Smooth muscle cell of the brain vasculature (primary cell): ENCODE results near the gene NTPCR.

ENCODE experiments used
- DNase-seq: peaks from one replicate; pipeline ENCODE4 v3.0.0-alpha.2; 2012; ENCODE audit warnings: low read depth, low spot score

NTPCR gene

DNA sequence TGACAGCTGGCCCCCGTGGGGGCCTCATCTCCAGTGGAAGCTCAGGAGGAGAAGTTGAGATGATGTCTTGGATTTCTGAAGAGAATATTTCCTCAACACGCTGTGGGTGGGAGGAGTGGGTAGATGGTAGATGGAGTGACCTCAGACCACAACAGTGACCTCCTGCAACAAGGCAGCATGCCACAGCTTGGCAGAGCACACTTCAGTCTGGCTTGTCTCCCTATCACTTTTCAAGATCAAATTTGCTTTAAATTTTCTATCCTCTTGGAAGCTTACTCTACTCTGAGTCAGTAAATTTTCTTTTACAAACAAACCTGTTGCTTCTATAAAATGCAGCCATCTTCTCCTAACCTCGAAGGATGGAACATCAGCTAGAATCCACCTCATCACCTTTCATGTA lies 59.7 kb downstream of the NTPCR start:
- no peak for DNase-seq

DNA sequence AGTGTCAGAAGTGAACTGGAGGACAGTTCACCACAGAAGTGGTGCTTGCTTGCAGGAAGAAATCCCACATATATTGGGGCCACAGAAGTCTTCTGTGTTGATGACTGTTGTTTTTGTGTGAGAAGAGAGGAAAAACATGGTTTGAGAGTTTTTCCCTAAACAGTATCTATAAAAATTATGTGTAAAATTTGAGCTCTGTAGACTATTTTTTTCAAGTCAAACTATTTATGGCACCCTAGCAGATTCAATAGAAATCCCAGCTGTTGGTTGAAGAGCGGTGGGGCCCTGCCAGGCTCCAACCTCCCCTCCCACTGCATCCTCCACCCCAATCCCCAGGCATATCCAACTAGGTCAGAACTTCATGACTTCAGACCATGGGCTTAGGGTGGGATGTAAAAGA lies 61.6 kb downstream of the NTPCR start:
- no peak for DNase-seq

DNA sequence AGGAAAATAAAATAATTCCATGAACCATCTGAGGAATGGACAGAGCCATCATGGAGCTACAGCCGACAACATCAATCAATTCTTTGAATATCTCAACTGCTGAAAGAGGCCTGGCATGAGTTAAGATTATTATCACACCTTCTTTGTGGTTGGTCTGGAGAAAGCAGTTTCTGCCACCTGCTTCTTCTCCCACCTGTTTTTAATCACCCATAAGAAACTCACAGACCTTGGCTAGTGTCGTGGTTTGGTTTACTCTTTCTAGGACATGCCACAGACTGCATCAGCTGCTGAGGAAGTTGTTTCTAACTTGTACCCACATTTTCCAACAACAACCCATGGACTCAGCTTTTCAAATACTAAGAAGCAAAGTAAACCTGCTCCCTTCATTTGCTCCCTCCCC lies 65.6 kb downstream of the NTPCR start:
- DNase-seq: no peak

DNA sequence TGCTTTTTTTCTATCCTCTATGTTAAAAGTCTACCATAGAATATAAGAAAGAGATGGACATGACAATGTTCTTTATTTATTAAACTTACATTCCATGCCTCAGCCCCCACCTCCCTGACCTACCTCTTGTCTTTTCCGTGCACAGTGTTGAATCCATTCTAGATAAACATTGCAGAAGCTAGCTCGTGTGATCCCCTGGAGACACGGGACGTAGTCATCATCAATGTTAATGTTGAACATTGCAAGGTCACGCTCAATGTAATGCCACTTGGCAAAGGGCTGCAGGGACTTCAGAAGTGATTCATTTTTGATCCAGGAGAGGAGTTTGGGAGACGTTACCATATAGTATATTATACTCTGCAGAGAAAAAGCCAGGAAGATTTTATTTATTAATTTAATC lies 66.4 kb downstream of the NTPCR start:
- DNase-seq: no peak

DNA sequence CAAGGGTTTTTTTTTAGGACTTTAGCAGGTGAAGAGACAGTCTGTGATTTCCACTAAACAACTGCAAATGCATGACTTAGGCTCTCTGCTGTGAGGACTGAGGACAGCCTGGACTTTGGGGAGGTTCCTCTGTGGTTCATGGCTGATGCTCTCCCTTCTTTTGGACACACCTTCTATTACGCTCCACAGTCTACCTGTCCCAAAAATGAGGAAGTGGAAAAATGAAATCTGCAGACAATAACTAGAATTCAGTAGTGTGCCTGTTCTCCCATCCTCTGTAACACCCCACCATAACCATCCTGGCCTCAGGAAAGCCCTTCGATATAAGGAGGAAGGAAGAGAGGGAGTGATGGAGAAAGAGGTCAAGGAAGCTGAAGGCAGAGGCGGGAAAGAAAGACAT lies 68.7 kb downstream of the NTPCR start:
- no peak for DNase-seq

DNA sequence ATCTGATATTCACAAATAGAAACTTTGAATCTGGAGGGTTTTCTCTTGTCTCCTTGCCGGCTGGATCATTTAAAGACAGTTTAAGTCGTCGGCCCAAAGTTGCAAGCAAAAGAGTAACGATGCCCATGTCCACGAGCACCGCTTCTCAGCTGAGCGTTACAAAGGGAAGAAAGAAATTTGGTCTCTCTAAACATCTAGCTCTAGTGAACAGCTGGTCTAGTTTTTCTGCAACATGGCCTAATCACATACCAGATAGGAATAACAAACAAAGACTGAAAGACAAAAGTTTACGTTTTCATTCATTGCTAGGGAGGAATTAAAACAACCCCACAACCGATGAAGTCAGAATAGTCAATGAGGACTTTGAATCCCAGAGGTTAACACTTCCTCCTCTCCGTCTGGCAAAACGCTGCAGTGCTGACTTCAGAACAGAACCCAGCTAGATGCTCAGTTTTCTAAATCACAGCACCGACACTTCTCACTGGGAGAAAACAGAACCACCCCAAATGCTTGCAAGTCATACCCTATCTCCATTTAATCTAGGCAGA lies 69.4 kb downstream of the NTPCR start:
- no peak for DNase-seq

DNA sequence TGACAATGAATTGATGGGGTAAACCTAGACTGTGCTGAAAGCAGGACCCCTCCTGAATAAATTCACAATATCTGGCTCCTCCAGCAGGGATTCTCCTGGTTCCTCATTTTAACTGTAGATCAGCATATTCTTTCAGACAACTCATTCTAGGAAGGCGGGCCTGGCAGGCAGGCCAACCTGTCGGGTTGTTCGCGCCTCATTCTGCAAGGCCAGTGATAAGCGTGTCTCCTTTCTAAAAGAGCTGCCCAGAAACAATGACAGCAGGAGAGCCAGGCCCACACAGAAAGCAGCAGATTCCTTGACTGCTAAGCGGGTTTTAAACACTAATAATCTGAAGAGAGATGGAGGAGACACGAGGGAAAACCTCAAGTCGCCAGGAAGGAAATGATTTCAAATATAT lies 70.0 kb downstream of the NTPCR start:
- no peak for DNase-seq

DNA sequence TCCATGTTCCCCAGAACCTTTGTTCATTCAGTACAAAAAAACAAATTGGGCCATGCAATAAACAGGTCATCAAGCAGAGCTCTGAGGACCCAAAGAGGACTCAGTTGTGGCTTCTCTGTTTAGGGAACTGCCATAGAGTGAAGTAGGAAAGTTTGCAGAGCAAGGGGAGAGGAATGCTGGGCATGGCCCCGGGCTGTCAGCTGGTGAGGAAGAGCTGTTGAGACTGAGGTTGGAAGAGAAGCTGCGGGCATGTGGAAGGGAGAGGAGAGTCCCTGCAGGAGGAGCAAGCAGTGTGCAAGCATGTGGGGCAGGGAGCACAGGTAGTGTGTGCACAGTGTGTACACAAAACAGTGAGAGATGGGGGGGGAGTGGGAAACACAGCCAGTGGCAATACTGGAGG lies 71.8 kb downstream of the NTPCR start:
- no peak for DNase-seq

DNA sequence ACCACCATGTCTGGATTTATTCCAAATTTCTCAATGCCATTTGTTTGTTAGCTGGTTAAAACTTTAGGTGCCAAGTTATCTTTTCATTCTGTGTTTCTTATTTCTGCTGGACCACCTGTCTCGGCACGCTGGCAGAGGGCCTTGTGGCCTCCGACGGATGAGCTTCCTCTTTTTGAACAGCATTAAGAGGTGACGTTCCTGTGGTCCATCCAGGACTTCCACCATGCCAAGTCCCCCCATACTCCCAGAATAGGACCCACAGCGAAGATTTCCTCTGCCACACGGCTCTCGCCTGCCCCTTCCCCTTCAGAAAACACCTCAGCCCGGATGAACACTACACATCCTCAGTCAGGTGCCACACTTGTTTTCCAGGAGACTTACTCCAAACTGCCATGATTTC lies 73.8 kb downstream of the NTPCR start:
- no peak for DNase-seq

DNA sequence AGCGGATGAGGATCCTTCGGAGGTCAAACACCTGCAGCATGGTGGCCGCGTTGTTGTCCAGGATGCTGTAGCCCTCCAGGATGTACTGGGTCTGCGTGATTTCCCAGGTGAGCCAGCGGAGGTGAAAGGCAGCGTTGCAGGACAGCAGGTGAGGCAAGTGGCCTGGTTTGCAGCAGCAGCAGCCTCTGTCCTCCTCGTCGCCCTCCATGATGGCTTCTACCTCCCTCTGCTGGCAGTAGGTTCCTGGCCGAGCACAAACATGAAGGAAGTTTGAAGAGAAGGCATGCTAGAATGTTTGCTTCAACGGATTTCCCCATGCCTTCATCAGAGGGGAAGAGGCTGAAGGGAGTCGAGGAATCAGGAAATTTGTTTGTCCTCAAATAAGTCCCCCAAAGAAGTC lies 74.7 kb downstream of the NTPCR start:
- DNase-seq: no peak

DNA sequence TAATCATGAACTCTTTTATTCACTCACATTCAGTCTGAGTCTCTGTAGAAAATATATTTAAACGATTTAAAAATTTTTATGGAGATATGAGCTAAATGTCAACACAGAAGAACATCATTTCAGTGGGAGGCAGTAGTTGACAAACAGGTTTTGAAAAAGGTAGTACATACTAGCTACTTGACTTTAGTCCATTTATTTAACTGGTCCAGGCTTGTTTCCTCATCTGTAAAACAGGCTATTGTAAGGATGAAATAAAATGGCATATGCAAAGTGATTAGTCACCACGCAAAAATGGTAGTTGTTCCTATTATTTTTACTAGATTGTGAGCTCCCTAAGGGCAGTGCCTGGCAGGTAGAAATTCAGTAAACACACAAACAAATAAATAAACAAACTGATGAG lies 75.2 kb downstream of the NTPCR start:
- DNase-seq: no peak

DNA sequence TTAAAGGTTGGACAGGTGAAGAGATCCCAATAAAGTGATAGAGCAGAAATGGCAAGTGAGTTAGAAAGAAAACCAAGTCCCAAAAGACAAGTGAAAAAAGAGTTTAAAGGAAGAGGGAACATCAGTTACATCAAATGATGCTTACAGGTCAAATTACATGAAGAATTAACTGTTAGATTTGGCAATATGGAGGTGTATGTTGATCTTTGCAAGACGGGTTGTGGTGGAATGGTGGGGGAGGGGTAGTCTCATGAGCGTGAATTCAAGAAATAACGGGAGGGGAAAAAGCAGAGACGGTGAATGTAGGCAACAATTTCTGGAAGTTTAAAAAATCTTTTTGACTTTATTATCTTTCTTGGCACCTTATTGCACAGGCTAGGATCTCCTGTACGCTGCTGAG lies 76.6 kb downstream of the NTPCR start:
- DNase-seq: no peak

DNA sequence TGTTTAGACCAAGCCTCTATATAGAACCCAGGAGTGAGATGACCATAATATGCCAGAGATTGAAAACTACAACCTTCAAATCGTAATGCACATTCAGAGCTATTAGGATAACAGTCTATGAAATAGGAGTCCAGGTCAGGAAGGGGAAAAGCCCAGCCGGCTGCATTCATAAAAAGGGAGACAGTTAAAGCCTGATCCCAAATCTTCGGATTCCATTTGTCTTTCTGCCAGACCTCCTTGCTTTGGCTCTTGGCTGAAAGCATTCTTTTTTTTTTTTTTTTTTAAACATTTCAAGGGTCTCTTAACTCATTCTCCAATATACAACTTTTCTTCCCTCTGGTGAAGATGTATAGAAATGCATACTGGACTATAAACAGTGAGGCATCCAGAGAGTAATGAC lies 81.1 kb downstream of the NTPCR start:
- no peak for DNase-seq

DNA sequence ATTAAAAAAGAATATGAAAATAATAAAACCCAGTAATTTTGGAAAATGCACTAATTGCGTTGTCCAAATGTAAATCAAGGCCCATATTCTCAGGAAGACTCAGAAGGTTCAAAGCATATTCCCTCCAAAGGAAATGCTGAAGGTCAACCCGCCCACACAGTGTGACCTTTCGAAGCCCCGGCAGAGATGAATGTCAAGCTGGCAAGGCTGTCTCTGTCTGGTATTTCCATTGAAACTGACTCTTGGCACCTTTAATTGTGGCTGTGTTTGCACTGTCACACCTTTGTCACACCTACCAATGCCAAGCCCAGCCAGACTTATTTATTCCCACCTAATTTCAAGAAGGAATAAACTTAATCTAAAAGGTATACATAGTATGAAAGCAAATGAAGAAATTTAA lies 82.5 kb downstream of the NTPCR start:
- DNase-seq: no peak

DNA sequence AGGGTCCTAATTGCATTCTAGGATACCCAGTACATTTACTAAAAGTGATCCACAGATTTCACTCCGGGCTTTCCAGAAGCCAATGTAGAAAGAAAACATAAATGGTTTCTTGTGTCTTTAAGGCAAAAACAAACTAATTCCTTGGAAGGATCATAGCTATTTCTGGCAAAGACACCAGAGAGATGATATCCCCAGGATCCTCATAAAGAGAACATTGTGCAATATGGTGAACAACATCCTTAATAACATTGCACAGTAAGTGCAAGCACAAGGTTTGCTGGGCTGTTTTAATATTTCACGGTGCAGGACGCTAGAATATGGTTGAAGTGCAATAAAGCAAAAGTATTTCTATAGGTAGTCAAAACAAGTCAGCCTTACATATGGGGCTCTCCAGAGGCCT lies 83.0 kb downstream of the NTPCR start:
- no peak for DNase-seq
